ENCODE results near the gene POU6F2. TPM values are rescaled to one million over a fixed set of nuclear protein-coding genes. Genes with fewer than 3 reads are reported as not detected.

Gene POU6F2
- total and polyA plus RNA-seq, 2 of the 4 experiments (the other 2 are of a cell fraction) = not detected

- Histone ChIP-seq H4K5ac (ENCODE audit: low read depth, low read length) (no peak overlapping the region), H3K23ac (ENCODE audit: low read depth, low read length) (no peak overlapping the region), H3K4me1 (ENCODE audit: control insufficient read depth, insufficient read depth, low read length) (no peaks in the 10 kb centered on the region), H2AK5ac (ENCODE audit: low read depth, low read length) (no peak overlapping the region), H2BK20ac (ENCODE audit: low read depth, low read length) (no peak overlapping the region), H3K79me1 (ENCODE audit: low read depth in 1 of 2, low read length in 2 of 2) (no peaks in the 10 kb centered on the region), H4K8ac (ENCODE audit: low read depth in 2 of 2, low read length in 2 of 2) (no peak overlapping the region), H3K36me3 (ENCODE audit: control insufficient read depth, insufficient read depth, low read length) (no peaks in the 10 kb centered on the region), H3K9me3 (ENCODE audit: control insufficient read depth, insufficient read depth, low read length) (no peaks in the 10 kb centered on the region), H3K4me3 (ENCODE audit: insufficient read depth, low read depth, low read length) (no peak overlapping the region), H4K20me1 (ENCODE audit: insufficient read depth, low read length) (no peaks in the 10 kb centered on the region), H2BK5ac (ENCODE audit: low read depth, low read length, poor library complexity, severe bottlenecking) (no peak overlapping the region), H2AK9ac (replicated peaks; ENCODE audit: low read depth, low read length, poor library complexity) (no peak overlapping the region), H2BK15ac (ENCODE audit: low read depth, low read length) (no peak overlapping the region), H3K14ac (replicated peaks; ENCODE audit: low read depth, low read length) (no peak overlapping the region), H3K4me2 (ENCODE audit: low read depth, low read length) (no peak overlapping the region), H3K18ac (ENCODE audit: low read depth, low read length) (no peak overlapping the region), H2AFZ (replicated peaks; ENCODE audit: low read length, poor library complexity) (no peak overlapping the region), H3K27ac (ENCODE audit: insufficient read depth, low read length) (no peak overlapping the region), H3K27me3 (ENCODE audit: control insufficient read depth, insufficient read depth, low read length) (peaks cover 20% of the 10 kb centered on the region), H4K91ac (ENCODE audit: insufficient read depth, low read depth, low read length) (no peak overlapping the region), H2BK120ac (ENCODE audit: low read depth, low read length) (no peak overlapping the region), H3K56ac (ENCODE audit: extremely low read depth, insufficient read depth, low read length) (no peak overlapping the region), H3K4ac (ENCODE audit: low read depth, low read length) (no peak overlapping the region), H3K9me1 (ENCODE audit: insufficient read depth, low read length) (no peaks in the 10 kb centered on the region), H3K9ac (ENCODE audit: low read depth, low read length) (no peak overlapping the region)
- in situ Hi-C loops (cut with MboI; ENCODE audit: low sequenced_read_pairs) (loop anchor here (25.0 kb wide), 1 partner anchor 1104 kb away; no protein-coding TSS in a partner anchor), intact Hi-C loops (cut with micrococcal nuclease) (no loop called here), dilution Hi-C loops (cut with HindIII; ENCODE audit: low sequenced_read_pairs, unreplicated experiment) (no loop called here)
- BruUV-seq (replicated peaks) = no TSS peak
- TF ChIP-seq, protein P1, sequence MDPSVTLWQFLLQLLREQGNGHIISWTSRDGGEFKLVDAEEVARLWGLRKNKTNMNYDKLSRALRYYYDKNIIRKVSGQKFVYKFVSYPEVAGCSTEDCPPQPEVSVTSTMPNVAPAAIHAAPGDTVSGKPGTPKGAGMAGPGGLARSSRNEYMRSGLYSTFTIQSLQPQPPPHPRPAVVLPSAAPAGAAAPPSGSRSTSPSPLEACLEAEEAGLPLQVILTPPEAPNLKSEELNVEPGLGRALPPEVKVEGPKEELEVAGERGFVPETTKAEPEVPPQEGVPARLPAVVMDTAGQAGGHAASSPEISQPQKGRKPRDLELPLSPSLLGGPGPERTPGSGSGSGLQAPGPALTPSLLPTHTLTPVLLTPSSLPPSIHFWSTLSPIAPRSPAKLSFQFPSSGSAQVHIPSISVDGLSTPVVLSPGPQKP (IDR thresholded peaks at IDR 0.05; ENCODE audit: borderline replicate concordance, low read depth, low read length) = no peak
- TF ChIP-seq POLR2A (IDR thresholded peaks at IDR 0.05; ENCODE audit: low read depth, low read length) = no peak
- TF ChIP-seq MXI1 (IDR thresholded peaks at IDR 0.05; ENCODE audit: borderline replicate concordance, low read depth, low read length) = no peak
- TF ChIP-seq RAD21 (IDR thresholded peaks at IDR 0.05; ENCODE audit: low read length) = no peak
- TF ChIP-seq MAFK (IDR thresholded peaks at IDR 0.05; ENCODE audit: low read depth, low read length) = no peak
- TF ChIP-seq, protein P2, sequence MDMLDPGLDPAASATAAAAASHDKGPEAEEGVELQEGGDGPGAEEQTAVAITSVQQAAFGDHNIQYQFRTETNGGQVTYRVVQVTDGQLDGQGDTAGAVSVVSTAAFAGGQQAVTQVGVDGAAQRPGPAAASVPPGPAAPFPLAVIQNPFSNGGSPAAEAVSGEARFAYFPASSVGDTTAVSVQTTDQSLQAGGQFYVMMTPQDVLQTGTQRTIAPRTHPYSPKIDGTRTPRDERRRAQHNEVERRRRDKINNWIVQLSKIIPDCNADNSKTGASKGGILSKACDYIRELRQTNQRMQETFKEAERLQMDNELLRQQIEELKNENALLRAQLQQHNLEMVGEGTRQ (IDR thresholded peaks at IDR 0.05; ENCODE audit: low read depth, low read length) = no peak
- TF ChIP-seq FOS (IDR thresholded peaks at IDR 0.05; ENCODE audit: low read depth, low read length) = no peak
- TF ChIP-seq, protein P3, sequence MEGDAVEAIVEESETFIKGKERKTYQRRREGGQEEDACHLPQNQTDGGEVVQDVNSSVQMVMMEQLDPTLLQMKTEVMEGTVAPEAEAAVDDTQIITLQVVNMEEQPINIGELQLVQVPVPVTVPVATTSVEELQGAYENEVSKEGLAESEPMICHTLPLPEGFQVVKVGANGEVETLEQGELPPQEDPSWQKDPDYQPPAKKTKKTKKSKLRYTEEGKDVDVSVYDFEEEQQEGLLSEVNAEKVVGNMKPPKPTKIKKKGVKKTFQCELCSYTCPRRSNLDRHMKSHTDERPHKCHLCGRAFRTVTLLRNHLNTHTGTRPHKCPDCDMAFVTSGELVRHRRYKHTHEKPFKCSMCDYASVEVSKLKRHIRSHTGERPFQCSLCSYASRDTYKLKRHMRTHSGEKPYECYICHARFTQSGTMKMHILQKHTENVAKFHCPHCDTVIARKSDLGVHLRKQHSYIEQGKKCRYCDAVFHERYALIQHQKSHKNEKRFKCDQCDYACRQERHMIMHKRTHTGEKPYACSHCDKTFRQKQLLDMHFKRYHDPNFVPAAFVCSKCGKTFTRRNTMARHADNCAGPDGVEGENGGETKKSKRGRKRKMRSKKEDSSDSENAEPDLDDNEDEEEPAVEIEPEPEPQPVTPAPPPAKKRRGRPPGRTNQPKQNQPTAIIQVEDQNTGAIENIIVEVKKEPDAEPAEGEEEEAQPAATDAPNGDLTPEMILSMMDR (conservative IDR thresholded peaks at IDR 0.05; ENCODE audit: low read depth, low read length) = no peak
- TF ChIP-seq NFE2L2 (IDR thresholded peaks at IDR 0.05; ENCODE audit: low read depth, low read length) = no peak
- no peak for TF ChIP-seq RCOR1 (IDR thresholded peaks at IDR 0.05; ENCODE audit: insufficient replicate concordance, low read length)
- POLR2A ChIA-PET (ENCODE audit: unreplicated experiment) = no interaction called here
- WGBS, 2 experiments (ENCODE audit: extremely low coverage in 2 of 2, insufficient read length in 1 of 2) = no CpG with 5 or more reads among the region's 7 CpGs
- ATAC-seq (ENCODE audit: low read depth) (no peak), DNase-seq (no peak)
- CTCF ChIA-PET = no interaction called here
Measured at GRCh38 chr7:39516498-39516897, 538.8 kb downstream of the POU6F2 start.

Measured in IMR-90 (cell line).